Activated CD4-positive, alpha-beta memory T cell treated with anti-CD3 and anti-CD28 coated beads for 36 hours (primary cell): Measurements from ENCODE around the gene CTNNA2. TPM values are rescaled to one million over a fixed set of nuclear protein-coding genes. Genes with fewer than 3 reads are reported as not detected.

Experiments
- CTCF ChIA-PET: fragments of 350-600 bp; sonication (Branson Sonifier 250); formaldehyde crosslinking; loops from one replicate; lab custom pipeline; 2021; ENCODE audit warnings: antibody characterized with exemption, inconsistent platforms; lab: Charles Lee
- POLR2A ChIA-PET: fragments of 350-600 bp; sonication (Branson Sonifier 250); formaldehyde crosslinking; loops from one replicate; lab custom pipeline; 2021; ENCODE audit warnings: antibody characterized with exemption; lab: Charles Lee
- DNase-seq: peaks from one replicate; pipeline ENCODE4 v3.0.0-alpha.2; 2020
- H3K27ac Mint-ChIP-seq: one replicate; pipeline ENCODE4 v1.8.0; 2021; ENCODE audit warnings: mixed read lengths
- H3K27me3 Mint-ChIP-seq: one replicate; pipeline ENCODE4 v1.8.0; 2021; ENCODE audit warnings: mixed read lengths
- H3K36me3 Mint-ChIP-seq: one replicate; pipeline ENCODE4 v1.8.0; 2021; ENCODE audit warnings: mixed read lengths
- H3K4me1 Mint-ChIP-seq: one replicate; pipeline ENCODE4 v1.8.0; 2021; ENCODE audit warnings: low read depth, mixed read lengths
- H3K4me3 Mint-ChIP-seq: one replicate; pipeline ENCODE4 v1.8.0; 2021; ENCODE audit warnings: mild to moderate bottlenecking, mixed read lengths
- H3K9me3 Mint-ChIP-seq: one replicate; pipeline ENCODE4 v1.8.0; 2021; ENCODE audit warnings: mixed read lengths
- intact Hi-C: fragments of 100-400 bp; cut with micrococcal nuclease; formaldehyde crosslinking; loops from one replicate; pipeline ENCODE4 v1.15.1; 2023
- total RNA-seq, 2 experiments: library from RNA; stranded (reverse); gene quantifications; one replicate each; pipeline ENCODE4 v1.2.3, GENCODE V29; 2021

The CTNNA2 gene
- total RNA-seq, 2 experiments from 2014 or later, result not detected

DNA sequence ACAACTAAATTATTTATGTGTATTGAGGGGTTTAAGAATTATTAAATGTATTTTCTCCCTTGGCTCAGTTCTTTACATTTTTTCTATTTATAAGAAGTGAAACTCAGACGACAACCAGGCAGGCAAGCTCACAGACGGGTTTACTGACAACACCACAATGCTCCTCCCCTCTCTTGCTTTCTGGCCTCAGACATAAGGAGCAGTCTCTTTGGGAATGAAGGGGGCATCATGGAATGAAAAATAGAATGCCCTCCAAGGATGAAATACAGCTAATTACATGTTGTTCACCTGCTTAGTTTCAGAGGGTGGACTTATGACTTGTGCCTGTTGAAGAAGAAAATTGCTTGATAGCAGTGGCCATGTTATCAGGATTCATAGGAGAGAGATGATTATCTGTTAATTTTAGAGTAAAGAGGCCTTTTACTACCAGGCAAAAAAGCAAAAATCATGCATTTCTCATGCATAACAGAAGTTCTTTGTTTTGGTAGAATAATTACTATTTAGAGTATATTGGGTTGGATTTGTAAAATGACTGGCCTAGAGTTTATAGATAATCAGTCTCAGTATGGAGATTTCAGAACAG is 963.8 kb downstream of the CTNNA2 start:
- H3K27me3 Mint-ChIP-seq, result no peaks in the 10 kb centered on the region
- H3K9me3 Mint-ChIP-seq, result peaks cover 4% of the 10 kb centered on the region
- no peak overlapping the region for H3K4me3 Mint-ChIP-seq
- no peaks in the 10 kb centered on the region for H3K36me3 Mint-ChIP-seq
- intact Hi-C loops, result no loop called here
- no peaks in the 10 kb centered on the region for H3K4me1 Mint-ChIP-seq
- ChIA-PET CTCF (no interaction called here), POLR2A (no interaction called here)
- no peak for DNase-seq
- no peak overlapping the region for H3K27ac Mint-ChIP-seq

DNA sequence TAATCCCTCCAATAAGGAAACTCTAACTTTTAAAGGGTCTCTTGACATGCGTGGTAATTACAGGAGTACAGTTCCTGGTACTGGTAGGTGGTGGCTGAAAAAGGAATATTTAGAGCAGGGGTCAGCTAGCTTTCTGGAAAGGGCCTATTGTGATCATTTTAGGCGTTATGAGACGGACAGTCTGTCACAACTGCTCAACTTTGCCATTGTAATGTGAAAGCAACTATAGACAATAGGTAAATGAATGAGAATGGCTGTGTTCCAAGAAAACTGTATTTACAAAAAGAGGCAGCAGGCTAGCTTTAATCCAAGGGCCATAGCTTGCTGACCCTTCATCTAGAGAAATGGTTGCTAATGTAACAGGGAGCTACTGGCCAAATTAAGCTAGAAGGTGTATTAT is 969.4 kb downstream of the CTNNA2 start:
- intact Hi-C loops, result no loop called here
- no peak overlapping the region for H3K27ac Mint-ChIP-seq
- DNase-seq, result no peak
- ChIA-PET CTCF (no interaction called here), POLR2A (no interaction called here)
- peaks cover 6% of the 10 kb centered on the region for H3K9me3 Mint-ChIP-seq
- no peaks in the 10 kb centered on the region for H3K27me3 Mint-ChIP-seq
- H3K4me3 Mint-ChIP-seq, result no peak overlapping the region
- no peaks in the 10 kb centered on the region for H3K36me3 Mint-ChIP-seq
- H3K4me1 Mint-ChIP-seq, result no peaks in the 10 kb centered on the region

DNA sequence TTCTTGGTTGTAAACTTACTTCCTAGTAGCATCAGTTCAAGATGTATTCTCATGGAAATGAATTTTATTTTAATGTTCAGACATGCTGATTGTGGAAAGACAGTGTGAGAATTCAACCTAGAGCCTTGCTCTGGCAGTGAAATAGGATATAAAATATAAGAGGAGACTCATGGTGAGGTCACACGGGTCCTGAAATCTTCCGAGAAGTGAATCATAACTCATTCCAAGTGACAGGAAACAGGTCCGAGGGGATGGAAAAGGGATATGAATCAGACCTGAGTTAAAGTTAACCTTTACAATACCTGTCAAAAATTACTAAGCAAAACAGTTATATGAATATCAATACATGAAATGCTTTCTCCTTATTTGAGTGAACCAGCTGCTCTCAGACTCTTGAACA is 976.9 kb downstream of the CTNNA2 start:
- H3K4me1 Mint-ChIP-seq, result no peaks in the 10 kb centered on the region
- no peak overlapping the region for H3K27ac Mint-ChIP-seq
- peaks cover 11% of the 10 kb centered on the region for H3K9me3 Mint-ChIP-seq
- H3K36me3 Mint-ChIP-seq, result no peaks in the 10 kb centered on the region
- no peak for DNase-seq
- intact Hi-C loops, result no loop called here
- no peaks in the 10 kb centered on the region for H3K27me3 Mint-ChIP-seq
- ChIA-PET POLR2A (no interaction called here), CTCF (no interaction called here)
- no peak overlapping the region for H3K4me3 Mint-ChIP-seq

DNA sequence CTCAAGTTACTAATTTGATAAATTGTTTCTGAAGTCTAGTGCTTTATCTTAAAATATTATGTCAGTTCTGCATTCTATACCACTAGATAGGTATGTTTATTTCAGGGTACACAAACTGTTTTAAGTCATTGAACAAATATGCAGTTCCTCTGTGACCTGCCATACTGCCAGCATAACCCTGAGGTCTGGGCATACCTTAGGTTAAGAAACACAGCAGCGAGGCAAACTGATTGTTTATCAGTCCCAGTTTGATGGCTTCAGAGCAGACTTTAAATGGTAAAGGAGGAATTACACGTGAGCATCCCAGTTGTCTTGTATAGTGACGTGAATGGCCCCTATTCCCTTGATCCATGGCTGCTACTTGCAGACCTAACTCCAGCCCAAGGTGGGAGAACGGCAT is 978.1 kb downstream of the CTNNA2 start:
- DNase-seq, result no peak
- no peaks in the 10 kb centered on the region for H3K36me3 Mint-ChIP-seq
- ChIA-PET CTCF (no interaction called here), POLR2A (no interaction called here)
- intact Hi-C loops, result no loop called here
- no peak overlapping the region for H3K27ac Mint-ChIP-seq
- no peaks in the 10 kb centered on the region for H3K4me1 Mint-ChIP-seq
- H3K9me3 Mint-ChIP-seq, result peaks cover 11% of the 10 kb centered on the region
- no peak overlapping the region for H3K4me3 Mint-ChIP-seq
- no peaks in the 10 kb centered on the region for H3K27me3 Mint-ChIP-seq

DNA sequence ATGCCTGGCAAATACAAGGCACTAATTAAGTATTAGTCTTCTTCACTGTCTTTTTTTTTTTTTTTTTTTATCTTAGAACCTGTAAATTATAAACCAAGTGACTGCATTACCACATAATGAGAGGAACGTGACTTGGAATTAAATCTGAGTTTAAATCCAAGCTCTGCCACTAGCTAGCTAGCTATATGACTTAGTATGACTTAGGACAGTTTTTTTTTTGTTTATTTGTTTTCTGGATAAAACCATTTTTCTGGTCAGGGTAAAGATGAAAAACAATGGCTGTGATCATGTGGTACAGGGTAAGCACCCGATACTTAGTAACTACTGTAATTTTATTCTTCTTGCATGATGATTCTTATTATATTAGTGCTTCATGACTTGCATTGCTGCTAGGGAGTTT is 983.5 kb downstream of the CTNNA2 start:
- POLR2A ChIA-PET, result no interaction called here
- no peaks in the 10 kb centered on the region for H3K27me3 Mint-ChIP-seq

DNA sequence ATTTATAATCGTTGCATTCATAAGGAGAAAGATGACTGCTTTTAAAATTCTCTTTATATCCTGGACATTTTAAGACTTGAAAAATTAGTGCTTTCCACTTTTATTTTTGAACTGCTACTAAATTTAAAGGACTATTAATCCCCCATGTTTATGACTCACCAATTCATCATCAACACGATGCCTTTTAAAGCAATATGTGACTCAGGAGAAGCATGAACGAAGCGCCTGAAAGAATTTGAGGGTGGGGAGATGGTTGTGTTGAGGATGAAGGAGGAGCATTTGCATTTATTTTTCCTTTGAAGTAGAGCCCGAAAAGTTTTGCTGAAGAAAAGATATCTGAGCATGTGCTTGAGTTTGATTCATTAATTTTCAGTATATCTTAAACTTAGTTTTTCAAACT is 983.9 kb downstream of the CTNNA2 start:
- intact Hi-C loops, result no loop called here
- H3K27me3 Mint-ChIP-seq, result no peaks in the 10 kb centered on the region
- H3K4me1 Mint-ChIP-seq, result no peaks in the 10 kb centered on the region
- no peak for DNase-seq
- H3K36me3 Mint-ChIP-seq, result no peaks in the 10 kb centered on the region
- peaks cover 16% of the 10 kb centered on the region for H3K9me3 Mint-ChIP-seq
- POLR2A ChIA-PET, result no interaction called here
- H3K27ac Mint-ChIP-seq, result no peak overlapping the region
- CTCF ChIA-PET, result no interaction called here
- H3K4me3 Mint-ChIP-seq, result no peak overlapping the region

More for the DNA sequence above, 983.5 kb downstream of the CTNNA2 start:
- no peak overlapping the region for H3K4me3 Mint-ChIP-seq
- CTCF ChIA-PET, result no interaction called here
- intact Hi-C loops, result no loop called here
- H3K27ac Mint-ChIP-seq, result no peak overlapping the region
- no peaks in the 10 kb centered on the region for H3K4me1 Mint-ChIP-seq
- no peak for DNase-seq
- peaks cover 16% of the 10 kb centered on the region for H3K9me3 Mint-ChIP-seq
- no peaks in the 10 kb centered on the region for H3K36me3 Mint-ChIP-seq

DNA sequence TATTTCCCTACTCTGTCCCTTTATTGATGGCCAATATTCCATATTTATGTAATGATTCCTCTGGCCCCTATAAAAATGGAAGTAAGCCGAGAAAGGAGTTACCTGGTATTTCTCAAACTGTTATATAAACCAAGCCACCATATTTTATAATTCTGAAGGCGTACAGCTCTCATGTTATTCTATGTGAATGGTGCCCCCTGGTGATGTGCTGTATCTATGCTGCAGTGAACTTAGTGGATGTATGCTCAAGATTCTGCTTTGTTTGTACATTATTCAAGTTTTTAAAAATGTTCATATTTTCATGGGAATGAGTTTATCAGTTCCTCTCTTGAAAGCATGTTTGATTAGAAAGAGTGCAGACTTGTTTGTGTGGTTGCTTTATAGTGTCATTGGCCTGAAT is 986.2 kb downstream of the CTNNA2 start:
- H3K27ac Mint-ChIP-seq, result no peak overlapping the region
- no peaks in the 10 kb centered on the region for H3K4me1 Mint-ChIP-seq
- intact Hi-C loops, result no loop called here
- H3K27me3 Mint-ChIP-seq, result no peaks in the 10 kb centered on the region
- POLR2A ChIA-PET, result no interaction called here
- H3K9me3 Mint-ChIP-seq, result peaks cover 9% of the 10 kb centered on the region
- no peak overlapping the region for H3K4me3 Mint-ChIP-seq
- no peak for DNase-seq
- CTCF ChIA-PET, result no interaction called here
- H3K36me3 Mint-ChIP-seq, result no peaks in the 10 kb centered on the region

DNA sequence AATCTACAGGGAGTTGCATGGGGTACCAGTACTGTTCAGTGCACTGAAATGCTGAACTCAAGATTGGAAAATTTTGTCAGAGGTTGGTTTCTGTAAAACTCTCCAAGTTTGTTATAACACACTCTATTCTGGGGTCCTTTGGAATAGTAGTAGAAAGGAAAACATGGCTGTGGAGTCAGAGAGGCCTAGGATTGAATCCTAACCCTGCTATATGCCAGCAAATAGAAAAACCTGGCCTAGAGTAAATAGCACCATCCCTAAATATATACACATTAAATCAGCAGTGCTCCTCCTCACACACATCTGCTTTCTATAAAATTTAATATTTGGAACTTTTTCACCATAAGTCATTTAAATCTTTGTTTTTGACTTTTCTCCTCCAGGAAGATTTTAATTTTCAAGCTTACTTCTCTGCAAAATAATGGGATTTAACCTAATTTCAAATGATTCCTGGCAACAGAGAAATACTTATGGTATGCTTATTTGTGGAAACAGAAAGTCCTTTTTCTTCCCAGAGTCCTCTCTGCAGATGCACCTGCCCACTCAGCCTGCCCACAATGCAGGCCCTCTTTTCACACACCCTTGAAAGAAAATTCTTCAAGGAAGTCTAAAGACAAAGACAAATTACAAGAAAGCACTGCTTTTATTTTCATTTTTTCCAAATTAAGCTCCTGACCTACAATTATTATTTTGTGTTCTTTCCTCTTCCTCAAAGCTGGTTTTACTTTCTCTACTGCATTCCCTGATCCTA is 989.2 kb downstream of the CTNNA2 start:
- Mint-ChIP-seq H3K27ac (no peak overlapping the region), H3K4me1 (no peaks in the 10 kb centered on the region), H3K27me3 (no peaks in the 10 kb centered on the region), H3K36me3 (no peaks in the 10 kb centered on the region), H3K4me3 (no peak overlapping the region), H3K9me3 (peaks cover 13% of the 10 kb centered on the region)
- POLR2A ChIA-PET, result no interaction called here
- CTCF ChIA-PET, result no interaction called here
- no peak for DNase-seq
- intact Hi-C loops, result no loop called here

DNA sequence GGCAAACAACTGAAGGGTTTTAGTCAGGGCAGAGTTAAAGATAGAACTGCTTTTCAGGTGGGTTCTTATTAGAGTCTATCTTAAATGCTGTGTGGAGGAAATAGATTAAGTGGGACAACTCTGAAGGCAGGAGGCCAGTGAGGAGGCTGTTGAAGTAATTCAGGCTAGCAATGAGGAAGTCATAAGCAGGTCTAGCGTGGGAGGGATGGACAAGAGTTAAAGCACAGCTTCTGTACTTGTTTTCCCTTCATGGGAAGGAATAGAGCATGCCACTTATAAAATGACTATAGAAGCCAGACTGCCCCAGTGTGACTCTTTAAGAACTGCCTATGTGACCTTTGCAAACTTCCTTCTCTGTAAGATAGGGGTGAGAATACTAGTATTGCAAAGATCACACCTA is 993.7 kb downstream of the CTNNA2 start:
- no peaks in the 10 kb centered on the region for H3K36me3 Mint-ChIP-seq

DNA sequence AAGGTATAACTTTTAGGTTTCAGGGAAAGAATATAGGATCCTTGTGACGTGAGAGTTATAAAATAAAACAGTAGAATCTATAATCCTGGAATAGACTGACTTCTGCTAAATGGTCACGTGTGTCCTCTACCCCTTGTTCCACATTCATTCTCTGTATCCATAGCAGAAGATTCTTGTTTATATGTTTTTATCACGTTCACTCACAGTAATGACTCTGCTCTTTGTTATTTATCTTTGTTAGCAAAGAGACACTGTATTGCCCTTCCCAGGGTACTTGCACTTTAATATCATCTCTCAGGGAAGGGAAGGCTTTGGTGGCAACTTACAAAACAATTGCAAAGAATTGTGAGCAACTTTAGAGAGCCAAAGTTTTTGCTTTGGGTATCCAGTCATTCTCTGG is 997.9 kb downstream of the CTNNA2 start:
- ChIA-PET POLR2A (no interaction called here), CTCF (no interaction called here)
- intact Hi-C loops, result no loop called here
- Mint-ChIP-seq H3K9me3 (peaks cover 10% of the 10 kb centered on the region), H3K36me3 (no peaks in the 10 kb centered on the region), H3K4me3 (no peak overlapping the region), H3K27ac (no peak overlapping the region), H3K27me3 (no peaks in the 10 kb centered on the region), H3K4me1 (no peaks in the 10 kb centered on the region)
- no peak for DNase-seq

More for the DNA sequence above, 993.7 kb downstream of the CTNNA2 start:
- intact Hi-C loops, result no loop called here
- H3K4me3 Mint-ChIP-seq, result no peak overlapping the region
- DNase-seq, result no peak
- ChIA-PET CTCF (no interaction called here), POLR2A (no interaction called here)
- no peak overlapping the region for H3K27ac Mint-ChIP-seq
- no peaks in the 10 kb centered on the region for H3K27me3 Mint-ChIP-seq
- H3K9me3 Mint-ChIP-seq, result peaks cover 11% of the 10 kb centered on the region
- H3K4me1 Mint-ChIP-seq, result no peaks in the 10 kb centered on the region

DNA sequence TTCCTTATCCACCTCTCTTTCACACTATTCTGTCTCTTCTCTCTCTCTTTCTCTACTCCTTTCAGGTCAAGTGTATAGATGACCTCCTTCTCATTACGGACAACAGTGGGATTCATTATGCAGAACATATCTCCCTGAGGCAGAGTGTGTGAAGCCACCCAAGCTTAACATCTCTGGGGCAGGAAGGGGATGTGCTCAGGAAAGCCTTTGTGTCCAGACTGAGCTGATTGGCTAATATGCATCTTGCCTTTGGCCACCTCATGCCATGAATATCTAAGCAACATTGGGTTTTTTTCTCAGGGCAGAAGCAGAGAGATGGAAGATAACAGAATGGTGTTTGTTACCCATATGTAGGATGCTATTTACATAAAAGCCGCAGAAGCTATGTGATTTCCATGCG is 1003.1 kb downstream of the CTNNA2 start:
- ChIA-PET CTCF (no interaction called here), POLR2A (no interaction called here)
- H3K27ac Mint-ChIP-seq, result no peak overlapping the region
- intact Hi-C loops, result no loop called here
- H3K27me3 Mint-ChIP-seq, result no peaks in the 10 kb centered on the region
- DNase-seq, result no peak
- H3K4me3 Mint-ChIP-seq, result no peak overlapping the region
- H3K36me3 Mint-ChIP-seq, result no peaks in the 10 kb centered on the region
- H3K9me3 Mint-ChIP-seq, result peaks cover 11% of the 10 kb centered on the region
- H3K4me1 Mint-ChIP-seq, result no peaks in the 10 kb centered on the region

DNA sequence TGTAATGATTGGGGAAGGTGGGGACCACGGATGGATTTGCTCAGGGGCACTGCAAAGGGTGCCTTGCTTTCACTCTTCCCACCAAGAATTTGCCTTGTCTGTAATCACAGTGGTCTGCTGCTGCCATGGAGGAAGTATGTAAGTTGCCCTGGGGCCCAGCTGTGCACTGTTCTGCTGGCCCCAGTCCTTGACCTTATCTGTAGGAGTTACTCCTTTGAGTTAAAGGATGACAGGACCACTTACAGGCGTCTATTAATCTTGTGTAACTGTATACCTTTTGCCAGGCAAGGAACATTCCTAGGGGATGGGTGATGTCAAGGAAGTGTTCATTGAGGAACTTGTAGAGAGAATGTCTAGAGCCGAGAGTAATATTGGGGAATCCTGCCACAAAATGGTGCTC is 1004.5 kb downstream of the CTNNA2 start:
- POLR2A ChIA-PET, result no interaction called here
- Mint-ChIP-seq H3K27ac (no peak overlapping the region), H3K4me3 (no peak overlapping the region), H3K9me3 (peaks cover 11% of the 10 kb centered on the region), H3K36me3 (no peaks in the 10 kb centered on the region), H3K4me1 (no peaks in the 10 kb centered on the region), H3K27me3 (no peaks in the 10 kb centered on the region)
- DNase-seq, result no peak
- intact Hi-C loops, result no loop called here
- CTCF ChIA-PET, result no interaction called here

DNA sequence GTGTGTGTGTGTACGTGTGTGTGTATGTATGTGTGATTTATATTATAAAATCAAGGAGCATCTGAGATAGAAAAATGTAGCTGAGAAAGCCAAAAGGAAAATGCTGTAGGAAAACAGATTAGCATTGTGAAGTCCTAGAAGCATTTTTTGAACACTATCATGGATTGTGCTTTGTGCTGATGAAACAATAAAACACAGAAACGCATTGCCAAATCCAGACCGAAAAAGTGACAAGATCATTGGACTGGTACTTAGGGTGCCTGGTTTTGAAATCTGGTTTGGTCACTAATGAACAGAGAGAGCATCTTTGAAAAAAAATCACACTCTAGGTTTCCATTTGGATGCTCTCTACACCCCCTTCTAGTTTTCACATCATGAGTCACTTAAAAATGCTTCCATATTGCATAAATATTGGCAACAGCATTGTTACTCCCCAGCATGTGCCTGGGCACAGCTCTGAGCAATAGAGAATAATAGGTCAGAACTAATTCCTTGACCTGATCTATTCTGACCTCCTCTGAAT is 1006.3 kb downstream of the CTNNA2 start:
- peaks cover 8% of the 10 kb centered on the region for H3K9me3 Mint-ChIP-seq
- no peak for DNase-seq
- H3K27ac Mint-ChIP-seq, result no peak overlapping the region
- H3K4me1 Mint-ChIP-seq, result no peaks in the 10 kb centered on the region
- H3K36me3 Mint-ChIP-seq, result no peaks in the 10 kb centered on the region
- H3K4me3 Mint-ChIP-seq, result no peak overlapping the region
- intact Hi-C loops, result no loop called here
- ChIA-PET POLR2A (no interaction called here), CTCF (no interaction called here)
- no peaks in the 10 kb centered on the region for H3K27me3 Mint-ChIP-seq
